WI38 (cell line): ENCODE results near the gene NUDT22.

Experiments used
- H3K4me3 ChIP-seq: 2 replicates; pipeline ENCODE4 v1.5.1; 2011; ENCODE audit warnings: low read depth, mild to moderate bottlenecking, control low read depth, low read length
- TF ChIP-seq, protein P1 (sequence below): IDR thresholded peaks from 2 replicates; pipeline ENCODE4 v1.5.1; 2012; ENCODE audit warnings: low read depth, mild to moderate bottlenecking, control low read depth, low read length

Gene NUDT22

DNA sequence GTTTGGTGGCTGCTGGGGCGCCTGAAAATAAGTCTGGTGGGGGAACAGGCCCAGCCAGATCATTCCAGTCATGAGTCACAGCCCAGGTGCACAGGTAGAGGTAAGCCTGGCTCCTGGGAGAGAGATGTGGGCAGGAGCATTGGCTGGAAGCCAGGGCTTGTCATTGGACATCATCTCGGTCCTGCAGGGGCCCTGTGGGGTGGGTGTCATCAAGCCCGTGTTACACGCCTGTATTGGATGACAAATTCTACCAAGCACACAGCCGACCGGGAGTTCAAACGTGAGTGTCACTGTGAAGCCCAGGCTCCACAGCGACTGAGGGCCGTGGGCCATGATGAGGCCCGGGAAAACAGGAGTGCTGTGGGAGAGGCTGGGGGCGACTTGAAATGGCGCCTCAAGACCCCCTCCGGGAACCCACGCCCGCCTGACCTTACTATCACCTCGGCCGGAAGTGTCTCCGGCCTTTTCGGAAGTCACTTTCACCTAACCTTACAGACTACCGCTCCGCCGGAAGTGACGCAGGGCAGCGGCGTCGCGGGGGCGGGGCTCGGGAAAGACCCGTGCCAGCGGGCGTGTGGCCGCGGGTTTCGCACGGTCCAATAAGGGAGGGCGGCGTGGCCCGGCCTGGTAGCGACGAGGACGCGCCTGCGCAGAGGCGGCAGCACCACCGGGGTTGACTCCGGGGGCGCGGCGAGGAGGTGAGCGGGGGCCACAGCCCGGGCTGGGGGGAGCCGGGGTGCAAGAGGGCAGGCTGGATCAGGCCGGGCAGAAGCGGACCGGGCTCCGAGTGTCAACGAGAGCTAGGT lies 14.6 kb downstream of the NUDT22 start, which contains the start of gene FKBP2:
TSS of gene FKBP2 (plus strand) at position 661 of the 806 bp plus-strand sequence. CDS start 1,293 bp downstream, outside the sequence.
- TF ChIP-seq, protein P1, sequence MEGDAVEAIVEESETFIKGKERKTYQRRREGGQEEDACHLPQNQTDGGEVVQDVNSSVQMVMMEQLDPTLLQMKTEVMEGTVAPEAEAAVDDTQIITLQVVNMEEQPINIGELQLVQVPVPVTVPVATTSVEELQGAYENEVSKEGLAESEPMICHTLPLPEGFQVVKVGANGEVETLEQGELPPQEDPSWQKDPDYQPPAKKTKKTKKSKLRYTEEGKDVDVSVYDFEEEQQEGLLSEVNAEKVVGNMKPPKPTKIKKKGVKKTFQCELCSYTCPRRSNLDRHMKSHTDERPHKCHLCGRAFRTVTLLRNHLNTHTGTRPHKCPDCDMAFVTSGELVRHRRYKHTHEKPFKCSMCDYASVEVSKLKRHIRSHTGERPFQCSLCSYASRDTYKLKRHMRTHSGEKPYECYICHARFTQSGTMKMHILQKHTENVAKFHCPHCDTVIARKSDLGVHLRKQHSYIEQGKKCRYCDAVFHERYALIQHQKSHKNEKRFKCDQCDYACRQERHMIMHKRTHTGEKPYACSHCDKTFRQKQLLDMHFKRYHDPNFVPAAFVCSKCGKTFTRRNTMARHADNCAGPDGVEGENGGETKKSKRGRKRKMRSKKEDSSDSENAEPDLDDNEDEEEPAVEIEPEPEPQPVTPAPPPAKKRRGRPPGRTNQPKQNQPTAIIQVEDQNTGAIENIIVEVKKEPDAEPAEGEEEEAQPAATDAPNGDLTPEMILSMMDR, result no peak
- H3K4me3 ChIP-seq, result peak within 1 kb of the TSS; percentile 84

DNA sequence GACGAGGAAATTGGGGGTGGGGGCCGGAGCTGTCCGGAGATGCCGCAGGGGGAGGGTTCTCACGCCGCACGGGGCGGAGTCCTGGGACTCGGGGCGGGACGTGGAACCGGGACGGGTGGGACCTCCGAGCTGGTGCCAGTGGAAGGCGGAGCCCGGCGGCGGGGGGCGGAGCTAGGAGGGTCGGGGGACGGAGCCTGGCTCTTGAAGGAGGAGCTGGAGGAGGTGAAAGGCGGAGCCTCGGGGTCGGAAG lies 15.1 kb downstream of the NUDT22 start:
- TF ChIP-seq, protein P1, result no peak
- H3K4me3 ChIP-seq, result peak overlapping the region; percentile 69

DNA sequence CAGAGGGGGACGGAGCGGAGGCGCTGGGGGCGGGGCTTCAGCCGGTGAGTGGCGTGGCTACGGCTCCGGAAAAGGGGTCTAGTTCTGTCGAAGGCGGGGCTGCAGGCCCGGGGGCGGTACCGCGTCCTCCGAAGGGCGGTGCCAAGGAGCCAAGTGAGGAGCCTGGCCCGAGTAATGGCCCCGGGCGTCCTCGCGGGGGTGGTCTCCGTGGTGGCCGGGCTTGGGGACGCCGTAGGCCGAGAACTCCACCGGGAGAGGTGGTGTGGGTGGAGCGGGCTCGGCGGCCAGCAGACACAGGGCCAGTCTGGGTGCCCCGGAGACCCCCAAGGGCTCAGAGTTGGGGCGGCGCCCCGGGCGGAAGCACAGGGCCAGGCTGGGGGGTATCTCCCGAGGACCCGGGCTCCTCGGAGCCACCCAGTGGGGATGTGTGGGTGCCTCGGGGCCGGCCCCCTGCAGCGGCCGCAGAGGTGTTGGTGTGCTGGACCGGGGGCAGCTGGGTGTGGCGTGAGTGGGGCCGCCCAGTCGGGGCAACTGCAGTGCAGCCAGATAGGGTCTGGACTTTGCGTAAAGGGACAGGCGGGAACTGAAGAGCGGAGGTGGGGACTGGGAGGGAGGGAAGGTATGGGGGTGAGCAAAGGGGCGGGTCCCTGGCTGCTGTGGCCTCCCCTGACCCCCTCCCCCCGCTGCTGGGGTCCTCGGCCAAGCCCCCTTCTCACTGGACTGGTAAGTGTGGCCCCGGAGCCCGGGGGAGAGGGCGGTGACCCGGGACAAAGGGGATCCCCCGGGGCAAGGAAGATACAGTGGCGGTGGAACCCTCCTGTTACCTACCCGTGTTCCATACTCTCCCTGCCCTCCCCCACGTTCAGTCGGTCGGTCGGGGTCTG lies 15.7 kb downstream of the NUDT22 start:
- peak overlapping the region; percentile 84 for H3K4me3 ChIP-seq
- TF ChIP-seq, protein P1, result no peak

DNA sequence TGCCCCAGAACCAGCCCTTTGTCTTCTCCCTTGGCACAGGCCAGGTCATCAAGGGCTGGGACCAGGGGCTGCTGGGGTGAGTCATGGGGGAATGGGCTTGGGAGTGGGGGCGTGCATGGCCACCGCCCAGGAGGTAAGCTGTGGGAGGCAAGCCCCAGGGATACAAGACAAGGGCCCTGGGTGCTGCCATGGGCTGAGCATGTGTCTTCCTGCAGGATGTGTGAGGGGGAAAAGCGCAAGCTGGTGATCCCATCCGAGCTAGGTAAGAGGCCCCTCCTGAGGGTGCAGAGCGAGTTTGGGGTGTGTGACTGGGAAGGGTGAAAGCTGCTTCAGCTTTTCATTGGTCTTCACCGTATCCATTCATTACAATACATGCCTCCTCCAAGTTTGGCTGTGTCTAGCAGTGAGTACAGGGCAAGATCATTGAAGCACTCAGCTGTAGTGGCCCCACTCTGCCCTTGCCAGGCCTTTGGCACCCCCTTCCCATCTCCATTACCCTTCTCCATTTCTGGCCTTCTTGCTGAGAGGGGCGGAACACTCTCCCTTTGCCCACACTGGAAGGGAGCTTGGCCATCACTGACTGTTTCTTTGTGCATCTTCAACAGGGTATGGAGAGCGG lies 17.3 kb downstream of the NUDT22 start:
- TF ChIP-seq, protein P1, result no peak
- H3K4me3 ChIP-seq, result no peak overlapping the region

DNA sequence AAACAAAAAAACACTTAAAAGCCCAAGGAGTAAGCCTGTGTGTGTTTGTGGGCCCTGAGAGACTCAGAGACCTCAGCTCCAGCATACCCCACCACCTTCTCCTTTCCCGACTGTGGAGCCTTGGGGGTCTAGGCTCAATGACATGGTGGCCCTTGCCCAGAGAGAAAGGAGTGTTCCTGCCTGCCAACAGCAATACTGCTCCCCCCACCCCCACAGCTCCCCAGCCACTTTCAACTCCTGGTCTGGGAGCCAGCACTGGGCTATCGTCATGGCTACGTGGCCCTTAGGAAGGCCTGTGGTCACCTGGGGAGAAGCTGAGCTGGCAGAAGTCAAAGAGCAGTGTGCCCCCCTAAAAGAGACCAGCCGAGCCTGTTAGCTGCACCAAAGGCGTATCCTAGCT lies 18.0 kb downstream of the NUDT22 start:
- H3K4me3 ChIP-seq, result no peak overlapping the region
- TF ChIP-seq, protein P1, result no peak

DNA sequence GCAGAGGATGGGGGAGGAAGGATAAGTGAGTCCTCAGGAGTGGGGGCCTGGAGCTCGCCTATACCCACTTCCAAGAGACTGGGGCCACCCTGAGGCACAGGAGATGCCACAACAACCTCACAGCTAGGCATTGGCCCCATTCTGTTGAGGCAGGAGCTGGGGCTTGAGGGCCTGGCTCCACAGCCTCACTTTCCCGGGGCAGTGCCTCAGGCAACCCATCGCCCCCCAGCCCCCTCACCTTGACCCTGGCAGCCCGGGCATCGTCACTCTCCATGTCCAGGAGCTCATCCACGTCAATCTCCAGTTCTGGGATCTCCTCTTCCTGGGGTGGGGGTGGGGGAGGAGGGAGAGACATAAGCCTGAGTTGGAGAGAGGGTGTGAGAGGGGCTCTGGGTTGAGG lies 18.9 kb downstream of the NUDT22 start:
- TF ChIP-seq, protein P1, result no peak
- H3K4me3 ChIP-seq, result peak overlapping the region; percentile 91
